Neural cell (in vitro differentiated cells): ENCODE measurements around the gene DPF1. TPM values are rescaled to one million over a fixed set of nuclear protein-coding genes. Genes with fewer than 3 reads are reported as not detected.

ENCODE experiments used
- H2AFZ ChIP-seq: fragments of 200-600, 300-800 bp; sonication (generic), shearing (Covaris generic); 2 replicates; pipeline ENCODE4 v1.6.0; 2014; ENCODE audit warnings: low read depth, mild to moderate bottlenecking, antibody characterized with exemption, low read length, moderate library complexity
- H3F3A ChIP-seq: fragments of 200-600 bp; shearing (Covaris generic); 2 replicates; pipeline ENCODE4 v1.6.1; 2016; ENCODE audit warnings: mild to moderate bottlenecking, moderate library complexity, mixed read lengths, antibody characterized with exemption, low read length; ENCODE audit not compliant: insufficient read depth, poor library complexity, severe bottlenecking
- H3K27ac ChIP-seq: fragments of 200-600, 300-800 bp; sonication (generic), shearing (Covaris generic); 2 replicates; pipeline ENCODE4 v1.5.1; 2014; ENCODE audit warnings: mild to moderate bottlenecking, low read length, moderate library complexity
- H3K27me3 ChIP-seq: fragments of 300-800, 200-600 bp; sonication (generic), shearing (Covaris generic); 2 replicates; pipeline ENCODE4 v1.6.0; 2014; ENCODE audit warnings: mild to moderate bottlenecking, low read depth, low read length, moderate library complexity; ENCODE audit not compliant: insufficient read depth
- H3K36me3 ChIP-seq: fragments of 300-800, 200-600 bp; sonication (generic), shearing (Covaris generic); 2 replicates; pipeline ENCODE4 v1.5.1; 2014; ENCODE audit warnings: mild to moderate bottlenecking, antibody characterized with exemption, low read length, moderate library complexity; ENCODE audit not compliant: insufficient read depth
- H3K4me2 ChIP-seq: fragments of 300-800, 200-600 bp; sonication (generic), shearing (Covaris generic); 2 replicates; pipeline ENCODE4 v1.6.0; 2014; ENCODE audit warnings: mild to moderate bottlenecking, low read length
- H3K4me3 ChIP-seq: fragments of 300-800, 200-600 bp; sonication (generic), shearing (Covaris generic); 2 replicates; pipeline ENCODE4 v1.5.1; 2014; ENCODE audit warnings: mild to moderate bottlenecking, low read length, moderate library complexity
- H3K79me2 ChIP-seq: fragments of 200-600 bp; shearing (Covaris generic); replicated peaks from 2 replicates; pipeline ENCODE4 v1.6.0; 2014; ENCODE audit warnings: mild to moderate bottlenecking, low read length, moderate library complexity; ENCODE audit not compliant: insufficient read depth
- H3K9ac ChIP-seq: fragments of 300-800, 200-600 bp; sonication (generic), shearing (Covaris generic); 2 replicates; pipeline ENCODE4 v1.6.1; 2016; ENCODE audit warnings: mild to moderate bottlenecking, low read length, mixed read lengths
- H3K9me2 ChIP-seq: fragments of 200-600 bp; shearing (Covaris generic); 2 replicates; pipeline ENCODE4 v1.6.1; 2016; ENCODE audit warnings: mild to moderate bottlenecking, low read length, mixed read lengths; ENCODE audit not compliant: insufficient read depth
- H3K9me3 ChIP-seq: fragments of 200-600, 300-800 bp; sonication (generic), shearing (Covaris generic); 2 replicates; pipeline ENCODE4 v1.6.1; 2016; ENCODE audit warnings: mild to moderate bottlenecking, mixed run types, low read length, moderate library complexity, mixed read lengths
- H4K20me1 ChIP-seq: fragments of 200-600 bp; shearing (Covaris generic); 2 replicates; pipeline ENCODE4 v1.6.1; 2016; ENCODE audit warnings: mild to moderate bottlenecking, mixed run types; ENCODE audit not compliant: insufficient read depth
- EP300 ChIP-seq: fragments of 450-650 bp; conservative IDR thresholded peaks from 2 replicates; pipeline ENCODE4 v1.6.1; 2014; ENCODE audit warnings: antibody characterized with exemption, mild to moderate bottlenecking, moderate library complexity; ENCODE audit not compliant: poor library complexity, severe bottlenecking
- EZH2 ChIP-seq: fragments of 200-600, 300-800 bp; shearing (Covaris generic), sonication (generic); IDR thresholded peaks from 2 replicates; pipeline ENCODE4 v1.6.1; 2014; ENCODE audit warnings: antibody characterized with exemption, low read length, borderline replicate concordance, mild to moderate bottlenecking; ENCODE audit not compliant: insufficient read depth, poor library complexity, severe bottlenecking
- MXI1 ChIP-seq: fragments of 450-650 bp; conservative IDR thresholded peaks from 2 replicates; pipeline ENCODE4 v1.6.1; 2014; ENCODE audit warnings: antibody characterized with exemption, mild to moderate bottlenecking; ENCODE audit not compliant: poor library complexity, severe bottlenecking
- POLR2AphosphoS5 ChIP-seq: IDR thresholded peaks from 2 replicates; pipeline ENCODE4 v1.6.1; 2012
- RAD21 ChIP-seq: fragments of 450-650 bp; conservative IDR thresholded peaks from 2 replicates; pipeline ENCODE4 v1.6.1; 2014; ENCODE audit warnings: antibody characterized with exemption, mild to moderate bottlenecking, moderate library complexity
- SMC3 ChIP-seq: fragments of 450-650 bp; conservative IDR thresholded peaks from 2 replicates; pipeline ENCODE4 v1.6.1; 2014; ENCODE audit warnings: antibody characterized with exemption, mild to moderate bottlenecking, moderate library complexity; ENCODE audit not compliant: poor library complexity
- TAF1 ChIP-seq: IDR thresholded peaks from 2 replicates; pipeline ENCODE4 v1.6.1; 2012; ENCODE audit warnings: low read depth
- polyA plus RNA-seq: library from polyadenylated mRNA; depleted of rRNA; stranded (reverse); fragments of >200 nt; gene quantifications from 2 replicates; pipeline ENCODE4 v1.2.3, GENCODE V29; 2014
- TF ChIP-seq, protein P1 (sequence below): IDR thresholded peaks from 2 replicates; pipeline ENCODE4 v1.6.1; 2012; ENCODE audit warnings: borderline replicate concordance
- TF ChIP-seq, protein P2 (sequence below): fragments of 450-650 bp; IDR thresholded peaks from 2 replicates; pipeline ENCODE4 v1.5.1; 2014; ENCODE audit warnings: antibody characterized with exemption, mild to moderate bottlenecking, moderate library complexity; ENCODE audit not compliant: poor library complexity, severe bottlenecking

DPF1 gene
- polyA plus RNA-seq, 1 donor from 2014 or later, result 118 TPM

- H3K27me3 ChIP-seq, result no peaks in the 10 kb centered on the region
- TF ChIP-seq RAD21, result no peak
- no peak for TF ChIP-seq SMC3
- TF ChIP-seq TAF1, result no peak
- no peak for TF ChIP-seq MXI1
- TF ChIP-seq, protein P1, sequence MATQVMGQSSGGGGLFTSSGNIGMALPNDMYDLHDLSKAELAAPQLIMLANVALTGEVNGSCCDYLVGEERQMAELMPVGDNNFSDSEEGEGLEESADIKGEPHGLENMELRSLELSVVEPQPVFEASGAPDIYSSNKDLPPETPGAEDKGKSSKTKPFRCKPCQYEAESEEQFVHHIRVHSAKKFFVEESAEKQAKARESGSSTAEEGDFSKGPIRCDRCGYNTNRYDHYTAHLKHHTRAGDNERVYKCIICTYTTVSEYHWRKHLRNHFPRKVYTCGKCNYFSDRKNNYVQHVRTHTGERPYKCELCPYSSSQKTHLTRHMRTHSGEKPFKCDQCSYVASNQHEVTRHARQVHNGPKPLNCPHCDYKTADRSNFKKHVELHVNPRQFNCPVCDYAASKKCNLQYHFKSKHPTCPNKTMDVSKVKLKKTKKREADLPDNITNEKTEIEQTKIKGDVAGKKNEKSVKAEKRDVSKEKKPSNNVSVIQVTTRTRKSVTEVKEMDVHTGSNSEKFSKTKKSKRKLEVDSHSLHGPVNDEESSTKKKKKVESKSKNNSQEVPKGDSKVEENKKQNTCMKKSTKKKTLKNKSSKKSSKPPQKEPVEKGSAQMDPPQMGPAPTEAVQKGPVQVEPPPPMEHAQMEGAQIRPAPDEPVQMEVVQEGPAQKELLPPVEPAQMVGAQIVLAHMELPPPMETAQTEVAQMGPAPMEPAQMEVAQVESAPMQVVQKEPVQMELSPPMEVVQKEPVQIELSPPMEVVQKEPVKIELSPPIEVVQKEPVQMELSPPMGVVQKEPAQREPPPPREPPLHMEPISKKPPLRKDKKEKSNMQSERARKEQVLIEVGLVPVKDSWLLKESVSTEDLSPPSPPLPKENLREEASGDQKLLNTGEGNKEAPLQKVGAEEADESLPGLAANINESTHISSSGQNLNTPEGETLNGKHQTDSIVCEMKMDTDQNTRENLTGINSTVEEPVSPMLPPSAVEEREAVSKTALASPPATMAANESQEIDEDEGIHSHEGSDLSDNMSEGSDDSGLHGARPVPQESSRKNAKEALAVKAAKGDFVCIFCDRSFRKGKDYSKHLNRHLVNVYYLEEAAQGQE, result no peak
- TF ChIP-seq, protein P2, sequence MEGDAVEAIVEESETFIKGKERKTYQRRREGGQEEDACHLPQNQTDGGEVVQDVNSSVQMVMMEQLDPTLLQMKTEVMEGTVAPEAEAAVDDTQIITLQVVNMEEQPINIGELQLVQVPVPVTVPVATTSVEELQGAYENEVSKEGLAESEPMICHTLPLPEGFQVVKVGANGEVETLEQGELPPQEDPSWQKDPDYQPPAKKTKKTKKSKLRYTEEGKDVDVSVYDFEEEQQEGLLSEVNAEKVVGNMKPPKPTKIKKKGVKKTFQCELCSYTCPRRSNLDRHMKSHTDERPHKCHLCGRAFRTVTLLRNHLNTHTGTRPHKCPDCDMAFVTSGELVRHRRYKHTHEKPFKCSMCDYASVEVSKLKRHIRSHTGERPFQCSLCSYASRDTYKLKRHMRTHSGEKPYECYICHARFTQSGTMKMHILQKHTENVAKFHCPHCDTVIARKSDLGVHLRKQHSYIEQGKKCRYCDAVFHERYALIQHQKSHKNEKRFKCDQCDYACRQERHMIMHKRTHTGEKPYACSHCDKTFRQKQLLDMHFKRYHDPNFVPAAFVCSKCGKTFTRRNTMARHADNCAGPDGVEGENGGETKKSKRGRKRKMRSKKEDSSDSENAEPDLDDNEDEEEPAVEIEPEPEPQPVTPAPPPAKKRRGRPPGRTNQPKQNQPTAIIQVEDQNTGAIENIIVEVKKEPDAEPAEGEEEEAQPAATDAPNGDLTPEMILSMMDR, result no peak
- TF ChIP-seq EP300, result no peak
- TF ChIP-seq POLR2AphosphoS5, result no peak
- TF ChIP-seq EZH2, result no peak
- no peak overlapping the region for H3K4me3 ChIP-seq
- H3K9ac ChIP-seq, result no peak overlapping the region
- H3K27ac ChIP-seq, result no peak overlapping the region
- H3F3A ChIP-seq, result no peaks in the 10 kb centered on the region
- no peaks in the 10 kb centered on the region for H4K20me1 ChIP-seq
- no peaks in the 10 kb centered on the region for H3K79me2 ChIP-seq
- H2AFZ ChIP-seq, result no peak overlapping the region
- no peaks in the 10 kb centered on the region for H3K9me3 ChIP-seq
- no peak overlapping the region for H3K4me2 ChIP-seq
- H3K9me2 ChIP-seq, result no peaks in the 10 kb centered on the region
- H3K36me3 ChIP-seq, result no peaks in the 10 kb centered on the region
Observed at GRCh38 chr19:38239816-38240215, 15.8 kb upstream of the DPF1 start.

- no peaks in the 10 kb centered on the region for H3K36me3 ChIP-seq
- H3K27me3 ChIP-seq, result no peaks in the 10 kb centered on the region
- no peaks in the 10 kb centered on the region for H3K9me2 ChIP-seq
- TF ChIP-seq MXI1 (no peak), RAD21 (no peak), POLR2AphosphoS5 (no peak), EZH2 (no peak), EP300 (no peak), TAF1 (no peak), SMC3 (no peak)
- TF ChIP-seq, protein P2, result no peak
- TF ChIP-seq, protein P1, result no peak
- no peak overlapping the region for H3K4me2 ChIP-seq
- no peaks in the 10 kb centered on the region for H3K9me3 ChIP-seq
- H3K9ac ChIP-seq, result no peak overlapping the region
- H4K20me1 ChIP-seq, result no peaks in the 10 kb centered on the region
- H3K4me3 ChIP-seq, result no peak overlapping the region
- no peak overlapping the region for H3K27ac ChIP-seq
- H3K79me2 ChIP-seq, result no peaks in the 10 kb centered on the region
- no peaks in the 10 kb centered on the region for H3F3A ChIP-seq
- no peak overlapping the region for H2AFZ ChIP-seq
Observed at GRCh38 chr19:38234615-38235014, 10.6 kb upstream of the DPF1 start.
